Measurements from ENCODE around the gene DDX24. TPM values are rescaled to one million over a fixed set of nuclear protein-coding genes. Genes with fewer than 3 reads are reported as not detected.

DDX24 gene
- polyA plus RNA-seq, 1 donor from 2014 or later: 207 TPM

DNA sequence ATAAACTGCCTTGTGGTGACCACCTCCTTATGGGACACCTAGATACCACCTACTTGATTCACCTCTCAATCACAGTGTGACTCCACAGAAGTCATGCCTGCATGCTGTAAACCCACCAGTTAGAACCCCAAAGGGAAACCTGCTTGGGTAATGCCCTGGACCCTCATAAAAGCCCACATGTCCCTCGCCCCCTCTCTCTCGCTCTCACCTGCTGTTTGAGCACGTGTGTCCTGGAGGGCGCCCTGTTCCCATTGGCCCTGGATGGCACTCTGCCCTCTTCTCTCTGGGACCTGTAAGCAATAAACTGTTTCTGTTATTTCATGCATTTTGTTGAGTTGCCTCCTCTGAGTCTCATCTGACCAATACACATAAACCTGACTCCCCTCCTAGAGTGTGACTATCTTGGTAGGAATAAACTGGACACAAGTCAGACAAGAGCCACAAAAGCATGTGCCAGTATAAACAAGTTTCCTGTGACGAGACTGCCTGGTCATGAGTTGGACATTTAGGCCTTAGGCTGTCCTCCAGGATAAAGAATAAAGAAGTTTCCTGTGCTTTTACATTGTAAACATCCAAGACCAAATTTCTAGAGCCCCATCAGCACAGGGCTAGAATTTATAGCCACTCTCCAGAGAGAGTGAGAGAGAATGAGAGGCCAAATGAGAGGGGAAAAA lies 39.8 kb upstream of the DDX24 start:
- H3K27ac Mint-ChIP-seq: no peak overlapping the region
- peaks cover 7% of the 10 kb centered on the region for H3K36me3 Mint-ChIP-seq
- H3K4me1 Mint-ChIP-seq: no peaks in the 10 kb centered on the region
- H3K4me3 Mint-ChIP-seq: no peak overlapping the region
- H3K9me3 Mint-ChIP-seq: peaks cover 0 to 15% (median 3%) of the 10 kb centered on the region in 3 donors
- peaks cover 17% of the 10 kb centered on the region for H3K27me3 Mint-ChIP-seq

DNA sequence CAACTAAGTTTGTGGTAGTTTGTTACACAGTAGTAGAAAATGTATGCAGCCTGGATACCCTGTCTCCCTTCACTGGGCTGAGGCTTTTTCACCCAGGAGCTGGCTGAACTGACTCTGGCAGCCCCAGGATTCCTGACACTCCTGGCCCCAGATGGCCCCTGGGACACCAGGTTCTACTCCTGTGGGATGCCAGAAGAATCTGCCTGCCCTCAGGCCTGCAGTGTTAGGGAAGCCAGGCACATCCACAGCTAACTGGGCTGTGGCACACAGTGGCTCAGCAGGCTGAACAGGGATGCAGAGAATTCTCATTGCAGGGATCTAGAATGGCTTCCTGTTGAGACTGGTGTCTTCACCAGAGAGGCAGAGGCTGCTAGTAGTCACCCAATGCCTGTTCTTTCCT lies 38.1 kb upstream of the DDX24 start:
- Mint-ChIP-seq H3K4me1 (no peaks in the 10 kb centered on the region), H3K36me3 (peaks cover 7% of the 10 kb centered on the region)

GRCh38 chr14:94117856-94118255 lies 36.9 kb upstream of the DDX24 start:
- peaks cover 7% of the 10 kb centered on the region for H3K36me3 Mint-ChIP-seq
- H3K9me3 Mint-ChIP-seq: peaks cover 0 to 15% (median 3%) of the 10 kb centered on the region in 3 donors
- no peaks in the 10 kb centered on the region for H3K4me1 Mint-ChIP-seq
- H3K27me3 Mint-ChIP-seq: peaks cover 21% of the 10 kb centered on the region
- H3K4me3 Mint-ChIP-seq: no peak overlapping the region
- H3K27ac Mint-ChIP-seq: no peak overlapping the region

More for the DNA sequence above, 38.1 kb upstream of the DDX24 start:
- H3K4me3 Mint-ChIP-seq: no peak overlapping the region
- peaks cover 0 to 15% (median 3%) of the 10 kb centered on the region in 3 donors for H3K9me3 Mint-ChIP-seq
- H3K27me3 Mint-ChIP-seq: peaks cover 21% of the 10 kb centered on the region
- no peak overlapping the region for H3K27ac Mint-ChIP-seq

DNA sequence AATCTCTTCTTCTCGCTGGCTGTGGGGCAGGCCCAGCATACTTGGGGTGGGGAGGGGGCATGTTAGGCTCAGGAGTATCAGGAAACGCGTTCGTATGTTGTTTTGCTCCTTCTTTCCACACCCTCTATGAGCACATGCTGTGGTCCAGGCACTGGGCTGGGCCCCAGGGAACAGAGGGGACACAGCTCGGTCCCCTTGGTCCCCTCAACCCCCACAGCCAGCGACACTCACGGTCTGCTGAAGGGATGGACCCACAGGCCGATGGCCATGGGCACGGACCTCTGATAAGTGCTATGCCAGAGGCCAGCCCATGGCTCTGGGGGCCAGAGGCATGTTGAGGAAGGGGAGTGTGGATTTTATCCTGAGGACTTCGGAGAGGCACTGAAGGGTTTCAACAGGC lies 35.7 kb upstream of the DDX24 start:
- H3K4me1 Mint-ChIP-seq: no peaks in the 10 kb centered on the region
- H3K27me3 Mint-ChIP-seq: peaks cover 20% of the 10 kb centered on the region
- peak overlapping the region in 1 of 4 donors; percentile 69 for H3K4me3 Mint-ChIP-seq
- no peak overlapping the region for H3K27ac Mint-ChIP-seq
- H3K9me3 Mint-ChIP-seq: peaks cover 0 to 15% (median 3%) of the 10 kb centered on the region in 3 donors
- peaks cover 1% of the 10 kb centered on the region for H3K36me3 Mint-ChIP-seq

DNA sequence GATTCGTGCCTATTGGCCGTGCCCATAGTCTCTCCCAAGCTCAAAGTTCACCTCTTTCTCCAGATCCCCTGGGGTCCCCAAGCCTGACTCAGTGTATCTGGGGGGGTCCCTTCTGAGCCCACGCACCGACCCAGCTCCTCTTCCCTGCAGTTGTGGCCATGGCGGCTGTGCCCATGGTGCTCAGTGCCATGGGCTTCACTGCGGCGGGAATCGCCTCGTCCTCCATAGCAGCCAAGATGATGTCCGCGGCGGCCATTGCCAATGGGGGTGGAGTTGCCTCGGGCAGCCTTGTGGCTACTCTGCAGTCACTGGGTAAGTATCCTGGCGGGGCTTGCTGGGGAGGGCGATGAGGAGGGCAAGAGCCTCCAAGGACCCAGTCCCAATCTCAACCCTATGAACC lies 34.6 kb upstream of the DDX24 start:
- Mint-ChIP-seq H3K27ac (peak overlapping the region in 1 of 3 donors; percentile 9), H3K36me3 (no peaks in the 10 kb centered on the region), H3K4me1 (no peaks in the 10 kb centered on the region), H3K9me3 (peaks cover 0 to 8% (median 3%) of the 10 kb centered on the region in 3 donors), H3K4me3 (no peak overlapping the region), H3K27me3 (peaks cover 11% of the 10 kb centered on the region)

- Mint-ChIP-seq H3K27ac (peak overlapping the region in 1 of 3 donors; percentile 9), H3K4me3 (no peak overlapping the region), H3K9me3 (peaks cover 0 to 7% (median 0%) of the 10 kb centered on the region in 3 donors), H3K4me1 (no peaks in the 10 kb centered on the region), H3K27me3 (peaks cover 6% of the 10 kb centered on the region), H3K36me3 (no peaks in the 10 kb centered on the region)
Measured at GRCh38 chr14:94115058-94115591, 34.1 kb upstream of the DDX24 start.

DNA sequence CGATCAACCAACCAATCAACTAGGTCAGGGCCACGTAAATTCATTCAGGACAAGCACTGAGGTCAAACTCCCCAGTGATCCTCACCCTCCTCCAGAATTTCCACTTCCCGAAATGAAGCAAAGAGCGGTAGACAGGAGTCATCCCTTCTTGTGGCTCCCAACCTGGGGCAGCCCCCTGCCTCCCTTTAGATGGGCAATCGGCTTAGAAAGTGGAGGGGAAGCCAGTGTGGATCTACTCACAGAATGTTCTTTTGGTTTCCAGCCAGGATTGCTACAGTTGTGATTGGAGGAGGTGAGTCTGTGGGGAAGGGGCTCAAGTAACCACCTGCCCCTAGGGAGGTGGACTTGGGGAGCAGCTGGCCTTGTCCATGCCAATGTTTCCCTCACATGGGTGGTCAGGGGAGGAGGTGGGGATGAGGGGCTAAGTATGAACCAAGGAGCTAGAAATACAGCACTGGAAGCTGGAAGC lies 33.6 kb upstream of the DDX24 start:
- no peaks in the 10 kb centered on the region for H3K36me3 Mint-ChIP-seq
- H3K4me3 Mint-ChIP-seq: no peak overlapping the region
- H3K9me3 Mint-ChIP-seq: peaks cover 0 to 3% (median 0%) of the 10 kb centered on the region in 3 donors
- peaks cover 6% of the 10 kb centered on the region for H3K27me3 Mint-ChIP-seq
- no peaks in the 10 kb centered on the region for H3K4me1 Mint-ChIP-seq
- H3K27ac Mint-ChIP-seq: no peak overlapping the region

DNA sequence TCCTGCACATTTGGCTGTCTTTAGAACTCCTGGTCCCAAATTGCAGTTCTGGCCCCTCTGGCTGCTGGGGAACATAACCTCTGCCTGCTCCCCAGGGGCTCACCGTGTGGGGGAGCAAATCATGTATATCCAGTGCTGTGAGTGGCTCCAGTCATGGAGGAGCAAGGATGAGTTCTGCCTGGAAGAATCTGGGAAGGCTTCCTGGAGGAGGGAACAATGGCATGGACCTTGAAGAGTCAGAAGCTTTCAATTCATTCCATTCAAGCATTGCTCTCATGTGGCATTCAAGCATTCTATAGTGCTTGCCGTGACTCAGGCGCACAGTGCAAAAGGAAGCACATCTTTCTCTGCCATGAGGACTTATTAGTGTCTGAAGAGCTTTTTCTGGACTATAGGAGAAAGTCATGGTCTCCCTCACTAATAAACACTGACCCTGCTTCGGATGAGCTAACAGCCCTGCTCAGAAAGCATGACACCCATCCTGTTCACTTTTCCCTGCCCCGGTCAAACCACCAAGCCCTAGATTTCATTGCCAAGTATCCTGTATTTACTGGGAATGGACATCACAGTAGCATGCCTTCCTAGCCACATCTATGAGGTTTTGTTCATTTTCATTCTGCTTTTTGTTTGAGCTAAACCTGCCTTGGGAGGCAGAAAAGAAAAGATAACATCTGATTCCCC lies 33.0 kb upstream of the DDX24 start:
- H3K4me1 Mint-ChIP-seq: no peaks in the 10 kb centered on the region
- no peaks in the 10 kb centered on the region for H3K9me3 Mint-ChIP-seq
- no peak overlapping the region for H3K4me3 Mint-ChIP-seq
- H3K27ac Mint-ChIP-seq: no peak overlapping the region
- peaks cover 6% of the 10 kb centered on the region for H3K27me3 Mint-ChIP-seq
- H3K36me3 Mint-ChIP-seq: no peaks in the 10 kb centered on the region

DNA sequence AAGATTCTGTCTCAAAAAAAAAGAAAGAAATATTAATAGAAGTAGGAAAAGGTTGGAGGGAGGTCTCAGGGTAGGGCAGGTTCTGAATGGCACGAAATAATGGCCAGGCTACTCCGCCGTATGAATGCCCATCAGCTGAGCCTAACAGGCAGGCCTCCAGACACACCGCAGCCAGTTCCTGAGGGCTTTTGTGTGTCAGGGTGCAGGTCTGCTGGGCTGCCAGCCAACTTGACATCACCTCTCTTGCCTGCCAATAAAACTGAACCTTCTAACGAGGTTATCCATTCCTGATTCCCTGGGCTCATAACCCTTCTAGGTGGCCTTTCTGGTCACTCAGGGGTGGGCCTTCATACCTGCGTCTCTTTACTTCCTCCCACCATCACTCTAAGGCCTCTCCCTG lies 32.5 kb upstream of the DDX24 start:
- Mint-ChIP-seq H3K27me3 (peaks cover 6% of the 10 kb centered on the region), H3K27ac (no peak overlapping the region), H3K36me3 (no peaks in the 10 kb centered on the region), H3K4me3 (no peak overlapping the region), H3K9me3 (no peaks in the 10 kb centered on the region), H3K4me1 (no peaks in the 10 kb centered on the region)

- H3K4me1 Mint-ChIP-seq: no peaks in the 10 kb centered on the region
- H3K27ac Mint-ChIP-seq: no peak overlapping the region
- no peaks in the 10 kb centered on the region for H3K36me3 Mint-ChIP-seq
- H3K9me3 Mint-ChIP-seq: no peaks in the 10 kb centered on the region
- H3K4me3 Mint-ChIP-seq: no peak overlapping the region
- peaks cover 6% of the 10 kb centered on the region for H3K27me3 Mint-ChIP-seq
Measured at GRCh38 chr14:94113073-94113472, 32.1 kb upstream of the DDX24 start.

DNA sequence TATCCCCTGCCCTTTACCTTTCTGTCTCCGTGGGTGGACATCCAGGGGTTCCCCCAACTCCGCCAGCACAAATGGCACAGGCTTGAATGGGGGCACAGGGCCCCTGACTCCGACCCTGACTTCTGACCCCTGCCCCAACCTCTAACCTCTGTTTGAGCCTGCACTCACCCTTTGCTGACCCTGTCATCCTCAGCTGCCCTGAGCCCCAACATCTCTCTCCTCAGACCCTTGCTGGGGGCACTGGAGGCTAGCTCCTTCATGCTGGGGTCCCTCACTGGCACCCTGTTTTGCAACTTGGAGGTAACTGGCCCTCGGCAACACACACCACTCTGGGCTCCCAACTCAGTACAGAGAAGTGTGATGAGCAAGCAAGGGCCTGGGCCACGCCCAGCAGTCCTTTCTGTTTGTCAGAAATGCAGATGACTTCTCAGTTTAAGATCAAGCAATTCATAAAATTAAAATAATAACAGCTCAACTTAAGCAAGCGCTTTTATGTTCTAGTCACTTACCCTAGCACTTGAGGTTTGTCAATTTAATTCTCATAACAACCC lies 31.6 kb upstream of the DDX24 start:
- Mint-ChIP-seq H3K36me3 (no peaks in the 10 kb centered on the region), H3K4me3 (no peak overlapping the region), H3K27me3 (peaks cover 6% of the 10 kb centered on the region), H3K4me1 (no peaks in the 10 kb centered on the region), H3K27ac (no peak overlapping the region), H3K9me3 (no peaks in the 10 kb centered on the region)

DNA sequence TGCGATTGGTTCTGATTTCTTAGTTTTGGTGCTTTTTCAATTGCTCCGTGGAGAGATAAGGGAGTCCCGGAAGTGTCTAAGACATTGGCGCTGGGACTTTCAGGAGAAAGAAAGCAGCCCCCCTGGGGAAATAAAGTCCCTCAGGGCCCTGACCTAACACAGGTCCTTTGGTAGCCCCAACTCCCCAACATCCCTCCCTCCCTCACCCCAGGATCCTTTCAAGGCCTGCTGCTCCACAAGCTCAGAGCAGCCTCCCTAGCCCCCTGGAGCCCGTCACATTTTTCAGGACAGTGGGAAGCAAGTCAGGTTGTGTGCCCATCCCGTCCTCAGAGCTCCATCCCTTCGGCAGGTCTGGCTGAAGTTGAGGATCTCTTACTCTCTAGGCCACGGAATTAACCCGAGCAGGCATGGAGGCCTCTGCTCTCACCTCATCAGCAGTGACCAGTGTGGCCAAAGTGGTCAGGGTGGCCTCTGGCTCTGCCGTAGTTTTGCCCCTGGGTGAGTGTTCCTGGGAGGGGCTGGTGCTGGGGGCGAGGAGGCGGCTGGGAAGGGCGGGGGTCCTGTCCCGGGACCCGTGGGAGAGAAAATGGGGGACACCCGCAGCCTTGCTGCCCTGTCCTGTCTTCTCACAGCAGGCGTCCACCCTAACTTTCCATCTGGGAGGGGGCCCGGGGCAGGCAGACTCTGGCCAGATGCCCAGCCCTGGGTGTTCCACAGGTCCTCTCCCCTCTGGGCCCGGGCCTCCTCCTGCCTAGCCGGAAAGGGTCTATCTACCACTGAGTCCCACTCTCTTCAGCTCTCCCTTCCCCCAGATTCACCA lies 30.5 kb upstream of the DDX24 start:
- Mint-ChIP-seq H3K36me3 (no peaks in the 10 kb centered on the region), H3K27ac (no peak overlapping the region), H3K4me1 (no peaks in the 10 kb centered on the region), H3K27me3 (peaks cover 6% of the 10 kb centered on the region), H3K9me3 (no peaks in the 10 kb centered on the region), H3K4me3 (no peak overlapping the region)

- Mint-ChIP-seq H3K27me3 (peaks cover 4% of the 10 kb centered on the region), H3K4me1 (no peaks in the 10 kb centered on the region), H3K36me3 (no peaks in the 10 kb centered on the region), H3K4me3 (no peak within 1 kb of the TSS), H3K9me3 (no peaks in the 10 kb centered on the region), H3K27ac (no peak within 1 kb of the TSS)
Measured at GRCh38 chr14:94110552-94111181, 29.7 kb upstream of the DDX24 start, which contains the start of gene IFI27. IFI27 (plus strand) TSS chr14:94110736.

GRCh38 chr14:94109915-94110250 lies 28.9 kb upstream of the DDX24 start:
- H3K27ac Mint-ChIP-seq: no peak overlapping the region
- H3K9me3 Mint-ChIP-seq: no peaks in the 10 kb centered on the region
- no peaks in the 10 kb centered on the region for H3K4me1 Mint-ChIP-seq
- peaks cover 2% of the 10 kb centered on the region for H3K27me3 Mint-ChIP-seq
- H3K36me3 Mint-ChIP-seq: no peaks in the 10 kb centered on the region
- H3K4me3 Mint-ChIP-seq: no peak overlapping the region
